GM23338 (cell line): ENCODE data around the gene PGA3. TPM values are rescaled to one million over a fixed set of nuclear protein-coding genes. Genes with fewer than 3 reads are reported as not detected.
"Not testable (repeated sequence)": the region's sequence is repeated elsewhere in the genome, so short reads cannot be mapped to it uniquely, and the experiment has no call there.

Experiments
- ATAC-seq: fragments of 200-7000 bp; cut with Tn5 transposase; 3 replicates; pipeline ENCODE4 v1.9.1; 2020
- DNase-seq: peaks from one replicate; pipeline ENCODE4 v3.0.0-alpha.2; 2015; ENCODE audit warnings: low spot score
- H2AFZ ChIP-seq: fragments of 200-600 bp; sonication (generic); 2 replicates; pipeline ENCODE4 v1.8.0; 2016; ENCODE audit warnings: antibody characterized with exemption, mild to moderate bottlenecking, moderate library complexity
- H3F3A ChIP-seq: fragments of 200-600 bp; sonication (generic); replicated peaks from 2 replicates; pipeline ENCODE4 v1.8.0; 2017; ENCODE audit warnings: antibody characterized with exemption, mixed run types, low read depth
- H3K27ac ChIP-seq: fragments of 200-600 bp; sonication (generic); 2 replicates; pipeline ENCODE4 v1.6.1; 2016; ENCODE audit warnings: low read depth
- H3K27me3 ChIP-seq: fragments of 200-600 bp; sonication (generic); 2 replicates; pipeline ENCODE4 v1.8.0; 2016; ENCODE audit warnings: mild to moderate bottlenecking, mixed run types, moderate library complexity; ENCODE audit not compliant: insufficient read depth
- H3K36me3 ChIP-seq: fragments of 200-600 bp; sonication (generic); 2 replicates; pipeline ENCODE4 v1.8.0; 2016; ENCODE audit warnings: mild to moderate bottlenecking; ENCODE audit not compliant: insufficient read depth
- H3K4me1 ChIP-seq: fragments of 200-600 bp; sonication (generic); 2 replicates; pipeline ENCODE4 v1.8.0; 2016; ENCODE audit warnings: mild to moderate bottlenecking, moderate library complexity; ENCODE audit not compliant: insufficient read depth
- H3K4me2 ChIP-seq: fragments of 200-600 bp; sonication (generic); 2 replicates; pipeline ENCODE4 v1.7.1; 2017; ENCODE audit warnings: mixed run types
- H3K4me3 ChIP-seq: fragments of 200-600 bp; sonication (generic); 2 replicates; pipeline ENCODE4 v1.6.1; 2016; ENCODE audit warnings: mixed run types
- H3K79me2 ChIP-seq: fragments of 200-600 bp; sonication (generic); replicated peaks from 2 replicates; pipeline ENCODE4 v1.8.0; 2017; ENCODE audit warnings: mild to moderate bottlenecking; ENCODE audit not compliant: insufficient read depth
- H3K9me2 ChIP-seq: fragments of 200-600 bp; sonication (generic); 2 replicates; pipeline ENCODE4 v1.8.0; 2017; ENCODE audit not compliant: insufficient read depth
- H4K20me1 ChIP-seq: fragments of 200-600 bp; sonication (generic); replicated peaks from 2 replicates; pipeline ENCODE4 v1.8.0; 2017; ENCODE audit warnings: mild to moderate bottlenecking; ENCODE audit not compliant: insufficient read depth
- H3K27ac Mint-ChIP-seq: 2 replicates; pipeline ENCODE4 v1.8.0; 2020; ENCODE audit warnings: inconsistent platforms, mild to moderate bottlenecking, moderate library complexity, mixed read lengths
- H3K27me3 Mint-ChIP-seq: 3 replicates; pipeline ENCODE4 v1.8.0; 2022; ENCODE audit warnings: low read depth, mild to moderate bottlenecking, moderate library complexity, mixed read lengths, inconsistent platforms; ENCODE audit not compliant: insufficient read depth, poor library complexity
- H3K36me3 Mint-ChIP-seq: 3 replicates; pipeline ENCODE4 v1.8.0; 2021; ENCODE audit warnings: low read depth, mild to moderate bottlenecking, inconsistent platforms, moderate library complexity, mixed read lengths
- H3K4me1 Mint-ChIP-seq: 3 replicates; pipeline ENCODE4 v1.8.0; 2020; ENCODE audit warnings: mild to moderate bottlenecking, inconsistent platforms, mixed read lengths
- H3K4me3 Mint-ChIP-seq: 3 replicates; pipeline ENCODE4 v1.8.0; 2021; ENCODE audit warnings: moderate library complexity, mild to moderate bottlenecking, inconsistent platforms, mixed read lengths
- H3K9me3 Mint-ChIP-seq: 3 replicates; pipeline ENCODE4 v1.8.0; 2020; ENCODE audit warnings: moderate library complexity, mild to moderate bottlenecking, inconsistent platforms, mixed read lengths
- CTCF ChIP-seq, 2 experiments: fragments of 200-600 bp in 1 of 2; sonication (generic) in 1 of 2; conservative IDR thresholded peaks; 2 replicates each; pipeline versions ENCODE4 v1.5.1 to v1.6.1; 2016 to 2017; ENCODE audit warnings: antibody characterized with exemption in 2 of 2, low read depth in 2 of 2, mild to moderate bottlenecking in 2 of 2, moderate library complexity in 1 of 2
- STAT1 ChIP-seq: IDR thresholded peaks from one replicate; pipeline ENCODE4 v1.6.1; 2016; ENCODE audit warnings: antibody characterized with exemption; ENCODE audit not compliant: unreplicated experiment
- ZNF462 ChIP-seq: fragments of 250-450 bp; sonication (Bioruptor Pico); IDR thresholded peaks from 2 replicates; pipeline ENCODE4 v1.5.0; 2020; ENCODE audit warnings: mild to moderate bottlenecking, moderate library complexity
- polyA plus RNA-seq: library from polyadenylated mRNA; unstranded; fragments of >200 nt; fragmentation: Nextera tagmentation; extraction: Ambion mirVana; gene quantifications from 2 replicates; pipeline ENCODE4 v1.2.1, GENCODE V29; 2016
- total RNA-seq: library from RNA; depleted of rRNA; stranded (reverse); fragments of >200 nt; shearing (Covaris generic); gene quantifications from 2 replicates; pipeline ENCODE4 v1.2.3, GENCODE V29; 2014

Gene PGA3
- total and polyA plus RNA-seq, 2 experiments from 2014 or later = 0.37 TPM; not detected in 1

- H3K27me3 ChIP-seq, H3K9me2 ChIP-seq, H3K4me1 Mint-ChIP-seq, H3K27me3 Mint-ChIP-seq, H3K36me3 ChIP-seq, H3K27ac ChIP-seq, H3F3A ChIP-seq, H3K9me3 Mint-ChIP-seq, H3K4me1 ChIP-seq, H2AFZ ChIP-seq, DNase-seq, H3K4me3 ChIP-seq, H3K4me2 ChIP-seq, H3K4me3 Mint-ChIP-seq, H3K27ac Mint-ChIP-seq, H3K36me3 Mint-ChIP-seq, ATAC-seq, H3K79me2 ChIP-seq, H4K20me1 ChIP-seq: not testable (repeated sequence)
These were observed 47.8 kb downstream of the PGA3 start for GRCh38 chr11:61250796-61251765.

- H3K4me3 ChIP-seq, H3K9me2 ChIP-seq: not testable (repeated sequence)
These were observed 49.0 kb downstream of the PGA3 start for GRCh38 chr11:61252332-61252731.

GRCh38 chr11:61254403-61255025 is 51.2 kb downstream of the PGA3 start:
- H3K4me2 ChIP-seq = no peak overlapping the region
- Mint-ChIP-seq H3K4me3 (no peak overlapping the region), H3K9me3 (no peaks in the 10 kb centered on the region), H3K27me3 (peaks cover 2% of the 10 kb centered on the region), H3K27ac (no peak overlapping the region), H3K36me3 (peaks cover 5% of the 10 kb centered on the region; the same call in 1 of the 3 replicates), H3K4me1 (no peaks in the 10 kb centered on the region; the same call in 2 of the 3 replicates)
- no peaks in the 10 kb centered on the region for H4K20me1 ChIP-seq
- H2AFZ ChIP-seq = no peak overlapping the region
- H3F3A ChIP-seq = no peaks in the 10 kb centered on the region
- no peaks in the 10 kb centered on the region for H3K9me2 ChIP-seq
- H3K79me2 ChIP-seq = no peaks in the 10 kb centered on the region
- no peaks in the 10 kb centered on the region for H3K36me3 ChIP-seq
- ATAC-seq (peak; percentile 95), DNase-seq (peak; percentile 87)
- TF ChIP-seq ZNF462 (peak; percentile 64), CTCF (conservative IDR thresholded peaks at IDR 0.05; ENCODE audit: low read depth in 2 of 2) (peak; percentile 76 to 96), STAT1 (no peak)
- H3K4me1 ChIP-seq = no peaks in the 10 kb centered on the region
- H3K27ac ChIP-seq = no peak overlapping the region
- H3K27me3 ChIP-seq = no peaks in the 10 kb centered on the region
- no peak overlapping the region for H3K4me3 ChIP-seq

More at GRCh38 chr11:61252332-61252731, 49.0 kb downstream of the PGA3 start:
- not testable (repeated sequence) for H2AFZ ChIP-seq, H3K4me3 Mint-ChIP-seq, H3K36me3 ChIP-seq, H3K27me3 ChIP-seq, H3K4me1 ChIP-seq, H3K27me3 Mint-ChIP-seq, H3K27ac Mint-ChIP-seq, H3K36me3 Mint-ChIP-seq, H3K9me3 Mint-ChIP-seq, ATAC-seq, H3K79me2 ChIP-seq, H3K4me2 ChIP-seq, H3F3A ChIP-seq, H3K4me1 Mint-ChIP-seq, DNase-seq, H3K27ac ChIP-seq, H4K20me1 ChIP-seq
